ENCODE data around the gene PAPPA. TPM values are rescaled to one million over a fixed set of nuclear protein-coding genes. Genes with fewer than 3 reads are reported as not detected.

The PAPPA gene
- polyA plus RNA-seq, 1 of the 3 experiments (the other 2 are of a cell fraction), result 44.5 TPM

DNA sequence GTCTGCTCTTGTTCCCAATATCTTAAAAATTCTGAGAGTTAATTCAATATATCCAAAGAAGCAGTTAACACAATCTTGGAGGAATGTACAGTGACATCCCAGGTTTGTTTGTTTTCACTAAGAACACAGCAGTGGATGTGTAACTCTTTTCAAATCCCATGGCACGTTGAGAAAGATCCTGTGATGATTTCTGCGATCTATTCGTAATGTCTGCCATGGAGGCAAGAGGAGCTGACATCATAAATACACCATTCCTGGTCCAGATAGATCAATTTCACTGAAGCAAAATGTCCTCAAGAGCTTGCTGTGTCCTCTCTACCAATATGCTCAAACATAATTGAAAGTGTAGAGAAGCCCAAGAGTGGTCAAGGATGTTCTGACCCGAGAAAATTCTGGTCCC lies 280.7 kb downstream of the PAPPA start:
- H3K27ac ChIP-seq (ENCODE audit: low read depth in 2 of 2, low read length in 1 of 2), result no peak overlapping the region
- CTCF ChIA-PET, result interaction anchor here (1.7 kb wide), 1 partner anchor 841 kb away, joined by 3 read pairs; no protein-coding TSS in a partner anchor
- POLR2A ChIA-PET, result no interaction called here
- TF ChIP-seq EZH2phosphoT487 (IDR thresholded peaks at IDR 0.05; ENCODE audit: borderline replicate concordance, low read depth) (no peak), TAF1 (IDR thresholded peaks at IDR 0.05; ENCODE audit: borderline replicate concordance, low read depth, low read length) (no peak), GATA2 (CRISPR knock-in tag; IDR thresholded peaks at IDR 0.05) (no peak), MEF2A (IDR thresholded peaks at IDR 0.05; ENCODE audit: borderline replicate concordance, low read depth) (no peak), NFIC (IDR thresholded peaks at IDR 0.05; ENCODE audit: borderline replicate concordance) (no peak), TCF12 (IDR thresholded peaks at IDR 0.05) (no peak), CHD2 (IDR thresholded peaks at IDR 0.05; ENCODE audit: low read length, partially characterized antibody) (no peak), FOSL2 (IDR thresholded peaks at IDR 0.05; ENCODE audit: borderline replicate concordance, low read depth) (no peak), NRF1 (IDR thresholded peaks at IDR 0.05; ENCODE audit: low read depth, low read length) (no peak), RFX5 (IDR thresholded peaks at IDR 0.05; ENCODE audit: low read length) (no peak), SIN3A (IDR thresholded peaks at IDR 0.05; ENCODE audit: borderline replicate concordance, low read depth, low read length) (no peak)
- TF ChIP-seq, protein P1, sequence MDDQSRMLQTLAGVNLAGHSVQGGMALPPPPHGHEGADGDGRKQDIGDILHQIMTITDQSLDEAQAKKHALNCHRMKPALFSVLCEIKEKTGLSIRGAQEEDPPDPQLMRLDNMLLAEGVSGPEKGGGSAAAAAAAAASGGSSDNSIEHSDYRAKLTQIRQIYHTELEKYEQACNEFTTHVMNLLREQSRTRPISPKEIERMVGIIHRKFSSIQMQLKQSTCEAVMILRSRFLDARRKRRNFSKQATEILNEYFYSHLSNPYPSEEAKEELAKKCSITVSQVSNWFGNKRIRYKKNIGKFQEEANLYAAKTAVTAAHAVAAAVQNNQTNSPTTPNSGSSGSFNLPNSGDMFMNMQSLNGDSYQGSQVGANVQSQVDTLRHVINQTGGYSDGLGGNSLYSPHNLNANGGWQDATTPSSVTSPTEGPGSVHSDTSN (IDR thresholded peaks at IDR 0.05), result no peak
- TF ChIP-seq, protein P2, sequence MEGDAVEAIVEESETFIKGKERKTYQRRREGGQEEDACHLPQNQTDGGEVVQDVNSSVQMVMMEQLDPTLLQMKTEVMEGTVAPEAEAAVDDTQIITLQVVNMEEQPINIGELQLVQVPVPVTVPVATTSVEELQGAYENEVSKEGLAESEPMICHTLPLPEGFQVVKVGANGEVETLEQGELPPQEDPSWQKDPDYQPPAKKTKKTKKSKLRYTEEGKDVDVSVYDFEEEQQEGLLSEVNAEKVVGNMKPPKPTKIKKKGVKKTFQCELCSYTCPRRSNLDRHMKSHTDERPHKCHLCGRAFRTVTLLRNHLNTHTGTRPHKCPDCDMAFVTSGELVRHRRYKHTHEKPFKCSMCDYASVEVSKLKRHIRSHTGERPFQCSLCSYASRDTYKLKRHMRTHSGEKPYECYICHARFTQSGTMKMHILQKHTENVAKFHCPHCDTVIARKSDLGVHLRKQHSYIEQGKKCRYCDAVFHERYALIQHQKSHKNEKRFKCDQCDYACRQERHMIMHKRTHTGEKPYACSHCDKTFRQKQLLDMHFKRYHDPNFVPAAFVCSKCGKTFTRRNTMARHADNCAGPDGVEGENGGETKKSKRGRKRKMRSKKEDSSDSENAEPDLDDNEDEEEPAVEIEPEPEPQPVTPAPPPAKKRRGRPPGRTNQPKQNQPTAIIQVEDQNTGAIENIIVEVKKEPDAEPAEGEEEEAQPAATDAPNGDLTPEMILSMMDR (IDR thresholded peaks at IDR 0.05), result no peak
- H3K79me2 ChIP-seq (ENCODE audit: insufficient read depth), result no peaks in the 10 kb centered on the region
- WGBS (ENCODE audit: low lambda C conversion rate), result 76% methylated on average over 4 of the region's 4 CpGs
- no peaks in the 10 kb centered on the region for H3F3A ChIP-seq (replicated peaks; ENCODE audit: insufficient read depth)
- no peaks in the 10 kb centered on the region for H3K9me2 ChIP-seq
- H3K36me3 ChIP-seq (replicated peaks in 1 of 2; ENCODE audit: control insufficient read depth in 1 of 2, insufficient read depth in 2 of 2, low read length in 1 of 2), result no peaks in the 10 kb centered on the region
- no peaks in the 10 kb centered on the region for H3K27me3 ChIP-seq (ENCODE audit: insufficient read depth)
- DNase-seq, result no peak
- H3K9ac ChIP-seq, result no peak overlapping the region
- no peak overlapping the region for H3K4me2 ChIP-seq
- no peaks in the 10 kb centered on the region for H4K20me1 ChIP-seq (ENCODE audit: insufficient read depth)
- no peaks in the 10 kb centered on the region for H3K9me3 ChIP-seq
- no peak overlapping the region for H2AFZ ChIP-seq (ENCODE audit: low read depth)
- H3K4me3 ChIP-seq (ENCODE audit: low read depth in 2 of 2, low read length in 1 of 2), result no peak overlapping the region
- no peaks in the 10 kb centered on the region for H3K4me1 ChIP-seq (ENCODE audit: control insufficient read depth in 1 of 2, insufficient read depth in 2 of 2, low read depth in 1 of 2, low read length in 1 of 2)

DNA sequence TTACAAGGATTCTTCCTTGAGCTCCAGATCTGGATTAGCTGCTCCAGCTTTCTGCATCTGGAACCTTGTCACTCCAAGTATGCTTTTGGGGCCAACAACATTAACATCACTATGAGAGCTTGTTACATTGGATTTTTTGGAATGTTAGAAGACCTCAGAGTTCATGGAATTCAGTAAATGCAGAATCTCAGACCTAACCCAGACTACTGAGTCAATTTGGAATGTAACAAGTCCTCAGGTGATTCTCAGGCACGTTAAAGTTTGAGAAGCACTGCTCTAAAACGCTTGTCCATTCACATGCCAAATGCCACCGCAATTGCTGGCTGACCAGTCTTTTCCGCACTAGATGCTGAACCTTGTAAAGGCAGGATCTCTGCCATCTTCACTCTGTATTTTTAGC lies 282.1 kb downstream of the PAPPA start:
- POLR2A ChIA-PET, result no interaction called here
- Histone ChIP-seq H3K27ac (ENCODE audit: low read depth in 2 of 2, low read length in 1 of 2) (no peak overlapping the region), H3K79me2 (ENCODE audit: insufficient read depth) (no peaks in the 10 kb centered on the region), H4K20me1 (ENCODE audit: insufficient read depth) (no peaks in the 10 kb centered on the region), H3K4me3 (ENCODE audit: low read depth in 2 of 2, low read length in 1 of 2) (no peak overlapping the region), H3K9ac (no peak overlapping the region), H3K9me3 (no peaks in the 10 kb centered on the region), H2AFZ (ENCODE audit: low read depth) (no peak overlapping the region), H3K9me2 (no peaks in the 10 kb centered on the region), H3F3A (replicated peaks; ENCODE audit: insufficient read depth) (no peaks in the 10 kb centered on the region), H3K4me1 (ENCODE audit: control insufficient read depth in 1 of 2, insufficient read depth in 2 of 2, low read depth in 1 of 2, low read length in 1 of 2) (no peaks in the 10 kb centered on the region), H3K27me3 (ENCODE audit: insufficient read depth) (no peaks in the 10 kb centered on the region), H3K4me2 (no peak overlapping the region), H3K36me3 (replicated peaks in 1 of 2; ENCODE audit: control insufficient read depth in 1 of 2, insufficient read depth in 2 of 2, low read length in 1 of 2) (peaks cover 0 to 9% of the 10 kb centered on the region in 2 experiments)
- CTCF ChIA-PET, result no interaction called here
- DNase-seq, result no peak
- 62% methylated on average over 4 of the region's 4 CpGs for WGBS (ENCODE audit: low lambda C conversion rate)
- TF ChIP-seq JUND (IDR thresholded peaks at IDR 0.05) (no peak), RFX5 (IDR thresholded peaks at IDR 0.05; ENCODE audit: low read length) (no peak), MEF2A (IDR thresholded peaks at IDR 0.05; ENCODE audit: borderline replicate concordance, low read depth) (no peak), RXRA (IDR thresholded peaks at IDR 0.05; ENCODE audit: borderline replicate concordance, low read depth) (no peak), EZH2phosphoT487 (IDR thresholded peaks at IDR 0.05; ENCODE audit: borderline replicate concordance, low read depth) (no peak), SMC3 (IDR thresholded peaks at IDR 0.05; ENCODE audit: low read depth, low read length) (no peak), TCF12 (IDR thresholded peaks at IDR 0.05) (no peak)
- TF ChIP-seq, protein P3, sequence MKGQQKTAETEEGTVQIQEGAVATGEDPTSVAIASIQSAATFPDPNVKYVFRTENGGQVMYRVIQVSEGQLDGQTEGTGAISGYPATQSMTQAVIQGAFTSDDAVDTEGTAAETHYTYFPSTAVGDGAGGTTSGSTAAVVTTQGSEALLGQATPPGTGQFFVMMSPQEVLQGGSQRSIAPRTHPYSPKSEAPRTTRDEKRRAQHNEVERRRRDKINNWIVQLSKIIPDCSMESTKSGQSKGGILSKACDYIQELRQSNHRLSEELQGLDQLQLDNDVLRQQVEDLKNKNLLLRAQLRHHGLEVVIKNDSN (IDR thresholded peaks at IDR 0.05; ENCODE audit: borderline replicate concordance, low read depth), result no peak
- TF ChIP-seq, protein P4, sequence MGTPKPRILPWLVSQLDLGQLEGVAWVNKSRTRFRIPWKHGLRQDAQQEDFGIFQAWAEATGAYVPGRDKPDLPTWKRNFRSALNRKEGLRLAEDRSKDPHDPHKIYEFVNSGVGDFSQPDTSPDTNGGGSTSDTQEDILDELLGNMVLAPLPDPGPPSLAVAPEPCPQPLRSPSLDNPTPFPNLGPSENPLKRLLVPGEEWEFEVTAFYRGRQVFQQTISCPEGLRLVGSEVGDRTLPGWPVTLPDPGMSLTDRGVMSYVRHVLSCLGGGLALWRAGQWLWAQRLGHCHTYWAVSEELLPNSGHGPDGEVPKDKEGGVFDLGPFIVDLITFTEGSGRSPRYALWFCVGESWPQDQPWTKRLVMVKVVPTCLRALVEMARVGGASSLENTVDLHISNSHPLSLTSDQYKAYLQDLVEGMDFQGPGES (IDR thresholded peaks at IDR 0.05; ENCODE audit: low read depth, low read length), result no peak
- TF ChIP-seq, protein P1 (IDR thresholded peaks at IDR 0.05), result no peak
- TF ChIP-seq, protein P5, sequence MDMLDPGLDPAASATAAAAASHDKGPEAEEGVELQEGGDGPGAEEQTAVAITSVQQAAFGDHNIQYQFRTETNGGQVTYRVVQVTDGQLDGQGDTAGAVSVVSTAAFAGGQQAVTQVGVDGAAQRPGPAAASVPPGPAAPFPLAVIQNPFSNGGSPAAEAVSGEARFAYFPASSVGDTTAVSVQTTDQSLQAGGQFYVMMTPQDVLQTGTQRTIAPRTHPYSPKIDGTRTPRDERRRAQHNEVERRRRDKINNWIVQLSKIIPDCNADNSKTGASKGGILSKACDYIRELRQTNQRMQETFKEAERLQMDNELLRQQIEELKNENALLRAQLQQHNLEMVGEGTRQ (IDR thresholded peaks at IDR 0.05; ENCODE audit: borderline replicate concordance, low read depth, low read length), result no peak
